Neural cell (in vitro differentiated cells): ENCODE measurements around the gene HELLS.

Source experiments
- EZH2 ChIP-seq: fragments of 200-600, 300-800 bp; shearing (Covaris generic), sonication (generic); IDR thresholded peaks from 2 replicates; pipeline ENCODE4 v1.6.1; 2014; ENCODE audit warnings: antibody characterized with exemption, low read length, borderline replicate concordance, mild to moderate bottlenecking; ENCODE audit not compliant: insufficient read depth, poor library complexity, severe bottlenecking
- MXI1 ChIP-seq: fragments of 450-650 bp; conservative IDR thresholded peaks from 2 replicates; pipeline ENCODE4 v1.6.1; 2014; ENCODE audit warnings: antibody characterized with exemption, mild to moderate bottlenecking; ENCODE audit not compliant: poor library complexity, severe bottlenecking
- POLR2AphosphoS5 ChIP-seq: IDR thresholded peaks from 2 replicates; pipeline ENCODE4 v1.6.1; 2012
- SMC3 ChIP-seq: fragments of 450-650 bp; conservative IDR thresholded peaks from 2 replicates; pipeline ENCODE4 v1.6.1; 2014; ENCODE audit warnings: antibody characterized with exemption, mild to moderate bottlenecking, moderate library complexity; ENCODE audit not compliant: poor library complexity
- TAF1 ChIP-seq: IDR thresholded peaks from 2 replicates; pipeline ENCODE4 v1.6.1; 2012; ENCODE audit warnings: low read depth
- TF ChIP-seq, protein P1 (sequence below): fragments of 450-650 bp; IDR thresholded peaks from 2 replicates; pipeline ENCODE4 v1.5.1; 2014; ENCODE audit warnings: antibody characterized with exemption, mild to moderate bottlenecking, moderate library complexity; ENCODE audit not compliant: poor library complexity, severe bottlenecking

DNA sequence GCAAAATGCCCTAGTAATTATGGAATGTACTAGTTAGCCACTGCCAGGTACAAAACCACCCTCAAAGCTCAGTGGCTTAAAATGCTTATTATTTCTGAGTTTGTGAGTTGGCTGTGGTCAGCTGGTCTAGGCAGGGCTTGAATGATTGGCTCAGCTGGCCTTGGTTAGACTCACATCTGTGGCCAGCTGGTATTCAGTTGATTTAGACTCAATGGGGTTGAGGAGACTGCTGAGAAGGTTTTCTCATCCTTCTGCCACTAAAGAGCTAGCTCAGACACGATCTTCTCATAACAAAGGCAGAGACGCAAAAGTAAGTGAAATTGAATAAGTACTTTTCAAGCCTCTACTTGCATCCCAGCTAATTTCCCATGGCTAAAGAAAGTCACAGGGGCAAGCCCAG lies 80.9 kb downstream of the HELLS start:
- no peak for TF ChIP-seq EZH2
- TF ChIP-seq, protein P1, sequence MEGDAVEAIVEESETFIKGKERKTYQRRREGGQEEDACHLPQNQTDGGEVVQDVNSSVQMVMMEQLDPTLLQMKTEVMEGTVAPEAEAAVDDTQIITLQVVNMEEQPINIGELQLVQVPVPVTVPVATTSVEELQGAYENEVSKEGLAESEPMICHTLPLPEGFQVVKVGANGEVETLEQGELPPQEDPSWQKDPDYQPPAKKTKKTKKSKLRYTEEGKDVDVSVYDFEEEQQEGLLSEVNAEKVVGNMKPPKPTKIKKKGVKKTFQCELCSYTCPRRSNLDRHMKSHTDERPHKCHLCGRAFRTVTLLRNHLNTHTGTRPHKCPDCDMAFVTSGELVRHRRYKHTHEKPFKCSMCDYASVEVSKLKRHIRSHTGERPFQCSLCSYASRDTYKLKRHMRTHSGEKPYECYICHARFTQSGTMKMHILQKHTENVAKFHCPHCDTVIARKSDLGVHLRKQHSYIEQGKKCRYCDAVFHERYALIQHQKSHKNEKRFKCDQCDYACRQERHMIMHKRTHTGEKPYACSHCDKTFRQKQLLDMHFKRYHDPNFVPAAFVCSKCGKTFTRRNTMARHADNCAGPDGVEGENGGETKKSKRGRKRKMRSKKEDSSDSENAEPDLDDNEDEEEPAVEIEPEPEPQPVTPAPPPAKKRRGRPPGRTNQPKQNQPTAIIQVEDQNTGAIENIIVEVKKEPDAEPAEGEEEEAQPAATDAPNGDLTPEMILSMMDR: no peak
- no peak for TF ChIP-seq POLR2AphosphoS5
- no peak for TF ChIP-seq TAF1
- TF ChIP-seq MXI1: no peak
- TF ChIP-seq SMC3: no peak
